ENCODE data around the gene SERAC1. TPM values are rescaled to one million over a fixed set of nuclear protein-coding genes. Genes with fewer than 3 reads are reported as not detected.
A peak's percentile ranks its signal among the peaks of the same experiment; 100 is the strongest.

SERAC1 gene
- total and polyA plus RNA-seq, 2 donors (not counting 3 experiments of a cell fraction or from before 2014, with no cell fraction given): 4.9 to 5.7 TPM

DNA sequence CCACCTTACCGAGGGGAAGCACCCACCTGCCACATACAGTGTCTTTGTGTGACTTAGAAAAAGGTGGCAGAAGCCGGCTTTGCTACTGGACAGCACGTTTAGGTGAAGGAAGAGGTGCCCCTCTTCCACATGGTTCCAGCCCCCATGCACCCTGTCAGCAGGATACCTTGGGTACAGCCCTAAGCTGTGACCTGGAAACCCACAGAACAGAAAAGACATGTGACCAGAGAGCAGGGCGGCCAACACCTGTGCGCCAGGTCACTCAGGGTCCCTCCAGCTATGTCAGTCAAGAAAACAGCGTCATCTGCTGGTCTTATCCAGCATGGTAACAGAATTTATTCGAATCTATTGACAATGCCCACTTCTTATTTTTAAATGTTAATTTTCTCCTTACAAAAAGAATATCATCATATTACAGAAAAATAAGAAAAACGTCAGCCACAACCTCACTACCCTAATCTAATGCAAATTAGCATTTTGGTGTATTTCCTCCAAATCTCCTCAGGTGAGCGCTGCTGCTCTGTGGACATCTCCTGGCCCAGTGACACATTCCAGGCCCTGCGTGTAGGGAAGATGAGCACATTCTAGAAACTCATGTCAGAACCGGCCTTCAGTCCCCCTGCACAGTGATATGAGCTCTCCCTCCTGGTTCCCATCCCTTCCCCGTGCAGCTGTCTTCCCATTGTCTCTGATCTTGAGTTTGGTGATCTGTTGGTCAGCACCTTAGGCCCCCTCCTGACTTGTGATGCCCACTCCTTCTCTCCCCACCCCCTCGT lies 37.3 kb upstream of the SERAC1 start:
- intact Hi-C loops (cut with micrococcal nuclease) (no loop called here), dilution Hi-C loops (cut with MboI; ENCODE audit: extremely low pct_ligation_motif_present, low sequenced_read_pairs) (no loop called here)
- Histone ChIP-seq H3K9me1 (replicated peaks; ENCODE audit: control insufficient read depth, extremely low read depth, insufficient read depth, low read length) (no peaks in the 10 kb centered on the region), H3K79me2 (ENCODE audit: control insufficient read depth, insufficient read depth, low read length) (no peaks in the 10 kb centered on the region), H4K20me1 (replicated peaks; ENCODE audit: control insufficient read depth, extremely low read depth, insufficient read depth, low read length) (no peaks in the 10 kb centered on the region), H3K4me3 (replicated peaks in 1 of 3; ENCODE audit: insufficient read depth in 1 of 3, low read depth in 1 of 3, low read length in 3 of 3) (no peak overlapping the region), H3K4me2 (ENCODE audit: insufficient read depth, low read length) (no peak overlapping the region), H3K27me3 (ENCODE audit: control insufficient read depth in 2 of 2, insufficient read depth in 2 of 2, low read length in 2 of 2) (no peaks in the 10 kb centered on the region), H3K27ac (ENCODE audit: insufficient read depth, low read depth, low read length) (no peak overlapping the region), H3K9me3 (replicated peaks; ENCODE audit: control insufficient read depth, insufficient read depth, low read length) (no peaks in the 10 kb centered on the region), H3K4me1 (ENCODE audit: control insufficient read depth, extremely low read depth, insufficient read depth, low read length) (peaks cover 24% of the 10 kb centered on the region), H3K36me3 (ENCODE audit: control insufficient read depth in 2 of 2, extremely low read depth in 1 of 2, insufficient read depth in 2 of 2, low read length in 2 of 2) (no peaks in the 10 kb centered on the region), H2AFZ (ENCODE audit: low read depth, low read length) (no peak overlapping the region), H3K9ac (replicated peaks; ENCODE audit: extremely low read depth, insufficient read depth, low read length) (no peak overlapping the region)
- no peak for TF ChIP-seq FOS (IDR thresholded peaks at IDR 0.05; ENCODE audit: borderline replicate concordance, insufficient read depth, low read length)
- TF ChIP-seq, protein P1, sequence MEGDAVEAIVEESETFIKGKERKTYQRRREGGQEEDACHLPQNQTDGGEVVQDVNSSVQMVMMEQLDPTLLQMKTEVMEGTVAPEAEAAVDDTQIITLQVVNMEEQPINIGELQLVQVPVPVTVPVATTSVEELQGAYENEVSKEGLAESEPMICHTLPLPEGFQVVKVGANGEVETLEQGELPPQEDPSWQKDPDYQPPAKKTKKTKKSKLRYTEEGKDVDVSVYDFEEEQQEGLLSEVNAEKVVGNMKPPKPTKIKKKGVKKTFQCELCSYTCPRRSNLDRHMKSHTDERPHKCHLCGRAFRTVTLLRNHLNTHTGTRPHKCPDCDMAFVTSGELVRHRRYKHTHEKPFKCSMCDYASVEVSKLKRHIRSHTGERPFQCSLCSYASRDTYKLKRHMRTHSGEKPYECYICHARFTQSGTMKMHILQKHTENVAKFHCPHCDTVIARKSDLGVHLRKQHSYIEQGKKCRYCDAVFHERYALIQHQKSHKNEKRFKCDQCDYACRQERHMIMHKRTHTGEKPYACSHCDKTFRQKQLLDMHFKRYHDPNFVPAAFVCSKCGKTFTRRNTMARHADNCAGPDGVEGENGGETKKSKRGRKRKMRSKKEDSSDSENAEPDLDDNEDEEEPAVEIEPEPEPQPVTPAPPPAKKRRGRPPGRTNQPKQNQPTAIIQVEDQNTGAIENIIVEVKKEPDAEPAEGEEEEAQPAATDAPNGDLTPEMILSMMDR (IDR thresholded peaks at IDR 0.05; ENCODE audit: extremely low read depth in 1 of 2, insufficient read depth in 1 of 2, low read depth in 1 of 2, low read length in 2 of 2): peak; percentile 10 to 26
- TF ChIP-seq POLR2A (IDR thresholded peaks at IDR 0.05; ENCODE audit: low read depth, low read length): no peak
- POLR2A ChIA-PET: no interaction called here
- FAIRE-seq: no peak
- CTCF ChIA-PET: interaction anchor here (0.8 to 3.9 kb wide), 8 partner anchors 9 to 400 kb away, joined by 3 to 21 read pairs (median 4); no protein-coding TSS in a partner anchor
- no TSS peak for BruUV-seq (replicated peaks)
- no peak for DNase-seq (ENCODE audit: low read depth, low spot score)

DNA sequence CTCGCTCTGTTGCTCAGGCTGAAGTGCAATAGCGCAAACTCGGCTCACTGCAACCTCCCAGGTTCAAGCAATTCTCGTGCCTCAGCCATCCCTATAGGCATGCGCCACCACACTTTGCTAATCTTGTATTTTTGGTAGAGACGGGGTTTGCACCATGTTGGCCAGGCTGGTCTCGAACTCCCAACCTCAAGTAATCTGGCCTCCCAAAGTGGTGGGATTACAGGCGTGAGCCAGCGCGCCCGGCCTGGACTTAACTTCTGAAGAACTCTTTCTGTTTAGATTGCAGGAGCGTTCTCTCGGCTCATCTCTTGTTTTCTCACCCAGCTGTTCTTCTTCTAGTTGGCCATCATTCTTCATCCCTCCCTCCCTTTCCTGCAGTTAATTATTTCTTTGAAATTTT lies 30.4 kb upstream of the SERAC1 start:
- no peak for FAIRE-seq
- Histone ChIP-seq H3K27me3 (ENCODE audit: control insufficient read depth in 2 of 2, insufficient read depth in 2 of 2, low read length in 2 of 2) (no peaks in the 10 kb centered on the region), H3K4me2 (ENCODE audit: insufficient read depth, low read length) (no peak overlapping the region), H3K9ac (replicated peaks; ENCODE audit: extremely low read depth, insufficient read depth, low read length) (no peak overlapping the region), H3K9me1 (replicated peaks; ENCODE audit: control insufficient read depth, extremely low read depth, insufficient read depth, low read length) (no peaks in the 10 kb centered on the region), H4K20me1 (replicated peaks; ENCODE audit: control insufficient read depth, extremely low read depth, insufficient read depth, low read length) (no peaks in the 10 kb centered on the region), H3K4me1 (ENCODE audit: control insufficient read depth, extremely low read depth, insufficient read depth, low read length) (peaks cover 6% of the 10 kb centered on the region), H3K36me3 (ENCODE audit: control insufficient read depth in 2 of 2, extremely low read depth in 1 of 2, insufficient read depth in 2 of 2, low read length in 2 of 2) (no peaks in the 10 kb centered on the region), H2AFZ (ENCODE audit: low read depth, low read length) (no peak overlapping the region), H3K9me3 (replicated peaks; ENCODE audit: control insufficient read depth, insufficient read depth, low read length) (no peaks in the 10 kb centered on the region), H3K4me3 (replicated peaks in 1 of 3; ENCODE audit: insufficient read depth in 1 of 3, low read depth in 1 of 3, low read length in 3 of 3) (no peak overlapping the region), H3K79me2 (ENCODE audit: control insufficient read depth, insufficient read depth, low read length) (no peaks in the 10 kb centered on the region), H3K27ac (ENCODE audit: insufficient read depth, low read depth, low read length) (no peak overlapping the region)
- dilution Hi-C loops (cut with MboI; ENCODE audit: extremely low pct_ligation_motif_present, low sequenced_read_pairs): no loop called here
- intact Hi-C loops (cut with micrococcal nuclease): no loop called here
- CTCF ChIA-PET: interaction anchor here (1.2 to 1.4 kb wide), 2 partner anchors 9 to 16 kb away, joined by 3 read pairs; no protein-coding TSS in a partner anchor
- BruUV-seq (replicated peaks): no TSS peak
- POLR2A ChIA-PET: no interaction called here
- no peak for DNase-seq (ENCODE audit: low read depth, low spot score)
- TF ChIP-seq EZH2 (IDR thresholded peaks at IDR 0.05; ENCODE audit: borderline replicate concordance, low read depth, low read length, severe bottlenecking) (no peak), FOS (IDR thresholded peaks at IDR 0.05; ENCODE audit: borderline replicate concordance, insufficient read depth, low read length) (no peak), POLR2A (IDR thresholded peaks at IDR 0.05; ENCODE audit: low read depth, low read length) (no peak), JUN (IDR thresholded peaks at IDR 0.05; ENCODE audit: borderline replicate concordance, insufficient read depth, insufficient read length, low read depth) (no peak)

Measured in endothelial cell of umbilical vein (primary cell).